Measurements from ENCODE around the gene RMND5A. TPM values are rescaled to one million over a fixed set of nuclear protein-coding genes. Genes with fewer than 3 reads are reported as not detected.

RMND5A gene
- total RNA-seq, 1 experiment from 2014 or later: 16.6 TPM

- DNase-seq (ENCODE audit: low read depth): no peak
These were observed 105.7 kb downstream of the RMND5A start for GRCh38 chr2:86825693-86826381.

DNA sequence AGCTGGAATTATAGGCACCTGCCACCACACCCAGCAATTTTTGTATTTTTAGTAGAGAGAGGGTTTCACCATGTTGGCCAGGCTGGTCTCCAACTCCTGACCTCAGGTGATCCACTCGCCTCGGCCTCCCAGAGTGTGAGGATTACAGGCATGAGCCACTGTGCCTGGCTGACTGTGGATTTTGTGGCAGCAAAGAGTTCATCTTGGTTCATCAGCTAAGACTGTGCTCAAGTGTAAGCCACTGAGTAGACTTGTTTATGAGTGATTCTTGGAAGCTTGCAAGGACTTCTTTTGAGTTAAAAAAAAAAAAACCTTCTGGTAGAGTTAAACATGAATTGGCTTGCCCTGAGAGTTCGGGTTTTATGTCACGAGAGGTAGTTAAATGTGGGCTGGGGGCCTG lies 106.9 kb downstream of the RMND5A start:
- DNase-seq (ENCODE audit: low read depth): no peak

Other genes starting within 250 kb of the RMND5A start
- gene CHMP3, start 156.8 kb upstream of the RMND5A start, total RNA-seq (2014; rRNA removed): 87.0 and 92.5 TPM in 2 replicates
- gene RNF103, start 96.4 kb upstream of the RMND5A start, total RNA-seq (2014; rRNA removed): 15.7 and 19.3 TPM in 2 replicates
- not detected in 2 replicates for gene CD8A, start 70.6 kb downstream of the RMND5A start, total RNA-seq (2014; rRNA removed)
- not detected in 2 replicates for gene CD8B, start 141.6 kb downstream of the RMND5A start, total RNA-seq (2014; rRNA removed)
- gene RGPD1, start 221.8 kb downstream of the RMND5A start, total RNA-seq (2014; rRNA removed): 0.26 and 0.46 TPM in 2 replicates